Prostate gland (tissue), 2 donors: ENCODE measurements around the gene P2RY6. TPM values are rescaled to one million over a fixed set of nuclear protein-coding genes. Genes with fewer than 3 reads are reported as not detected.

Experiments used
- DNase-seq: peaks from one replicate; pipeline ENCODE4 v3.0.0-alpha.2; 2019; ENCODE audit warnings: low spot score
- H3K27ac ChIP-seq, 2 donors: fragments of 200-600 bp; sonication (generic); 2 replicates each; pipeline ENCODE4 v1.5.1; 2017 to 2019
- H3K27me3 ChIP-seq: fragments of 200-600 bp; sonication (generic); replicated peaks from 2 replicates; pipeline ENCODE4 v1.5.1; 2019; ENCODE audit not compliant: insufficient read depth
- H3K36me3 ChIP-seq, 2 donors: fragments of 200-600 bp; sonication (generic); 1 replicate in 1 of 2; 2 replicates in 1 of 2; pipeline versions ENCODE4 v1.5.1 to v1.8.1; 2017 to 2019
- H3K4me1 ChIP-seq: fragments of 200-600 bp; sonication (generic); replicated peaks from 2 replicates; pipeline ENCODE4 v1.5.1; 2019
- H3K4me3 ChIP-seq, 2 donors: fragments of 200-600 bp; sonication (generic); 2 replicates each; pipeline ENCODE4 v1.5.1; 2017 to 2019
- H3K9me3 ChIP-seq: fragments of 200-600 bp; sonication (generic); 2 replicates; pipeline ENCODE4 v1.5.1; 2017
- POLR2A ChIP-seq: fragments of 450-650 bp; IDR thresholded peaks from one replicate; pipeline ENCODE4 v1.6.1; 2016; ENCODE audit warnings: antibody characterized with exemption, mild to moderate bottlenecking
- POLR2AphosphoS5 ChIP-seq: sonication (generic); formaldehyde crosslinking; IDR thresholded peaks from one replicate; pipeline ENCODE4 v1.6.1; 2017; ENCODE audit warnings: antibody characterized with exemption
- whole genome bisulfite sequencing: methylation state at CpG from one replicate; pipeline ENCODE4 v1.1.5; 2018; 5-methylcytosine and 5-hydroxymethylcytosine counted together
- intact Hi-C: fragments of 100-400 bp; cut with DNase I; formaldehyde crosslinking; loops from one replicate; pipeline ENCODE4 v1.14.2; 2022
- total RNA-seq, 2 donors: library from RNA; depleted of rRNA; stranded (reverse); fragments of >200 nt; gene quantifications; one replicate each; pipeline ENCODE4 v1.1.0, GENCODE V29; 2016
- TF ChIP-seq, protein P1 (sequence below), 4 experiments: fragments of 200-600 bp in 2 of 4; fragments of 450-650 bp in 2 of 4; sonication (generic) in 2 of 4; IDR thresholded peaks; 1 replicate in 3 of 4; 2 replicates in 1 of 4; pipeline ENCODE4 v1.5.1; 2016 to 2019; ENCODE audit warnings: antibody characterized with exemption in 4 of 4, mild to moderate bottlenecking in 2 of 4, moderate library complexity in 2 of 4

Gene P2RY6
- total RNA-seq, 2 donors from 2014 or later, result 0.64 to 3.5 TPM

DNA sequence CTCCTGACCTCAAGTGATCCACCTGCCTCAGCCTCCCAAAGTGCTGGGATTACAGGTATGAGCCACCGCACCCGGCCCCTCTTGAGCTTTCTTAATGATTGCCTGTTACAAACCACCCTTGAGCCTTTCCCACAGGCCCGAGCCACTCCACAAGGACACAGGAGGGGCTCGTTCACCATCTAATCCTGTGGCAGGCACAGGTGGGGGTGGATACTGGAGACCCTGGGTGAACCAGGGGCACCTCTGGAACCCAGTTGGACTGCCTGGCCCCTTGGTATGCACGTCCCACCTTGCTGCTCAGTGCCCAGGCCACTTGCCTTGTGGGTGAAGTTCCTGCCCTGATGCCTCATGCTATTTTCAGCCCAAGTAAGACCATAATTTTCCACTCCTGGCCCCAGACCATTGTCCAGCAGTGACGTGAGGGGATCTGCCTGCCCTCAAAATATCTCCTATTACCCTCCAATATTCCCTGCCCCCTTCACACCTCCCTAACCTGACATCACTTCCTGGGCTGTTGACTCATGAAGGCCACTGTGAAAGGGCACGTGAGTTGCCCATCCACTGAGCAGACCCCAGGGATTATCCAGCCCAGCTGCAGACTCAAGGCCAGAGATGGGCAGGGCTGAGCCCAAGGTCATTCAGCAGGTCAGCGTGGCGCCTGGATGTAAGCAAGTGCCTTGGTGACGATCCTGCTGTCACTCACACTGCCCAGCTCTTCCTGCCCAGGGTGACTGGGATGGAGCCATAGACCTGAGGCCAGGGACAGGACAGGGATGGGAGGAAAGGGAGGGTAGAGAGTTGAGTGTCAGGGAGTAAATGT, 34.5 kb upstream of the P2RY6 start:
- 84% methylated on average over 10 of the region's 10 CpGs for WGBS
- intact Hi-C loops, result no loop called here

DNA sequence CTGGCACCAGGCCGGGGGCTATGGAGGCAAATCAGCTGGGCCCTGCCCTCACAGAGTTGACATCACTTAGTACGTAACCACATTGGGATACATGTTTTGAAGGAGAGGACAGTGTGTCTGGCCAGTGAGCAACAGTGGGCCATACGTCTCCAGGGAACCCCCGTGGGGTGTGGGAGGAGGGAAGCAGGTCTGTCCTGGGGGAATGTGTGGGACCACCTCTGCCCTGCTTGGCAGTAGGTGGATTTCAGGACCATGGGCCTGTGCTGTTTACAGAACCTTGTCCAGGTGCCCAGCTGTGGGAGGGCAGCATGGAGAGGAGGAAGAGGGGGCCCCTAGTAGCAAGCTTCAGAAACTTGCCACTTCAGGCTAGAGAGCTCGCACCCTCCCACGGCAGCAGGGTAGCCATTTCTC, 33.0 kb upstream of the P2RY6 start:
- intact Hi-C loops, result no loop called here
- Histone ChIP-seq H3K4me1 (no peaks in the 10 kb centered on the region), H3K27ac (no peak overlapping the region), H3K36me3 (no peaks in the 10 kb centered on the region), H3K9me3 (no peaks in the 10 kb centered on the region), H3K4me3 (no peak overlapping the region), H3K27me3 (no peaks in the 10 kb centered on the region)
- no peak for DNase-seq
- no peak for TF ChIP-seq POLR2AphosphoS5
- TF ChIP-seq POLR2A, result no peak
- TF ChIP-seq, protein P1, sequence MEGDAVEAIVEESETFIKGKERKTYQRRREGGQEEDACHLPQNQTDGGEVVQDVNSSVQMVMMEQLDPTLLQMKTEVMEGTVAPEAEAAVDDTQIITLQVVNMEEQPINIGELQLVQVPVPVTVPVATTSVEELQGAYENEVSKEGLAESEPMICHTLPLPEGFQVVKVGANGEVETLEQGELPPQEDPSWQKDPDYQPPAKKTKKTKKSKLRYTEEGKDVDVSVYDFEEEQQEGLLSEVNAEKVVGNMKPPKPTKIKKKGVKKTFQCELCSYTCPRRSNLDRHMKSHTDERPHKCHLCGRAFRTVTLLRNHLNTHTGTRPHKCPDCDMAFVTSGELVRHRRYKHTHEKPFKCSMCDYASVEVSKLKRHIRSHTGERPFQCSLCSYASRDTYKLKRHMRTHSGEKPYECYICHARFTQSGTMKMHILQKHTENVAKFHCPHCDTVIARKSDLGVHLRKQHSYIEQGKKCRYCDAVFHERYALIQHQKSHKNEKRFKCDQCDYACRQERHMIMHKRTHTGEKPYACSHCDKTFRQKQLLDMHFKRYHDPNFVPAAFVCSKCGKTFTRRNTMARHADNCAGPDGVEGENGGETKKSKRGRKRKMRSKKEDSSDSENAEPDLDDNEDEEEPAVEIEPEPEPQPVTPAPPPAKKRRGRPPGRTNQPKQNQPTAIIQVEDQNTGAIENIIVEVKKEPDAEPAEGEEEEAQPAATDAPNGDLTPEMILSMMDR (IDR thresholded peaks at IDR 0.05), result no peak
- WGBS, result 95% methylated on average over 6 of the region's 6 CpGs

More for the DNA sequence above, 34.5 kb upstream of the P2RY6 start:
- no peaks in the 10 kb centered on the region for H3K27me3 ChIP-seq
- no peak for DNase-seq
- H3K4me3 ChIP-seq, result no peak overlapping the region
- no peaks in the 10 kb centered on the region for H3K4me1 ChIP-seq
- no peak overlapping the region for H3K27ac ChIP-seq
- TF ChIP-seq, protein P1 (IDR thresholded peaks at IDR 0.05), result no peak
- TF ChIP-seq POLR2AphosphoS5 (no peak), POLR2A (no peak)
- no peaks in the 10 kb centered on the region for H3K9me3 ChIP-seq
- no peaks in the 10 kb centered on the region for H3K36me3 ChIP-seq

DNA sequence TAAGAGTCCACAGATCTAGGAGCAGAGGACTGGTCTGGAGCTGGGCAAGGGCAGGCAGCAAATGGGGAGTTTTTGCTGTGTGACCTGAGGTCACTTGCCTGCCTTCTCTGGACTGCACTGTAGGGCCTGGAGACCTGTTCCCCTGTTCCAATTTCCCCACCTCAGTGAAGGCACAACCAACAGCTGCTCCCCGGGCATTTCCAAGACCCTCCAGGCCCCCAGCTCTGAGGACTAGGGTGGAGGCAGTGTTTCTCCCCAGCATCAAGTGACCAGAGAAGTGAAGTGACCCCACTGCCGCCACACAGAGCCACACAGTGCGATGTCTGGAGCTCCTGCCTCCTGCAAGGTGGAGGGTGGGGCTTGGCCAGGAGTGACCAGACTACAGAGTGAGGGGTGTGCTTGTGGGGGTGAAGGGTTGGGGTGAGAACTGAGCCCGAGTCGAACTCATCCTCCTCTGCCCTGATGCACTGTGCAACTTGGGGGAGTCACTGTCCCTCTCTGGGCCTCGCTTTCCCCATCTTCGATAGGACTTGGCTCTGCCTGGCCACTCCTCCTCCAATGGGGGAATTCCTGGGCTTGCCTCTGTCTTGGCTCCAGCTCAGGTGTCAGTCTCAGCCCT, 32.5 kb upstream of the P2RY6 start:
- Histone ChIP-seq H3K4me1 (no peaks in the 10 kb centered on the region), H3K36me3 (no peaks in the 10 kb centered on the region), H3K27me3 (no peaks in the 10 kb centered on the region), H3K9me3 (no peaks in the 10 kb centered on the region), H3K4me3 (no peak overlapping the region), H3K27ac (no peak overlapping the region)
- intact Hi-C loops, result loop anchor here (5.0 kb wide), 2 partner anchors 52 to 407 kb away; no protein-coding TSS in a partner anchor
- TF ChIP-seq POLR2AphosphoS5 (no peak), POLR2A (no peak)
- TF ChIP-seq, protein P1 (IDR thresholded peaks at IDR 0.05), result no peak
- DNase-seq, result no peak
- 88% methylated on average over 7 of the region's 7 CpGs for WGBS

DNA sequence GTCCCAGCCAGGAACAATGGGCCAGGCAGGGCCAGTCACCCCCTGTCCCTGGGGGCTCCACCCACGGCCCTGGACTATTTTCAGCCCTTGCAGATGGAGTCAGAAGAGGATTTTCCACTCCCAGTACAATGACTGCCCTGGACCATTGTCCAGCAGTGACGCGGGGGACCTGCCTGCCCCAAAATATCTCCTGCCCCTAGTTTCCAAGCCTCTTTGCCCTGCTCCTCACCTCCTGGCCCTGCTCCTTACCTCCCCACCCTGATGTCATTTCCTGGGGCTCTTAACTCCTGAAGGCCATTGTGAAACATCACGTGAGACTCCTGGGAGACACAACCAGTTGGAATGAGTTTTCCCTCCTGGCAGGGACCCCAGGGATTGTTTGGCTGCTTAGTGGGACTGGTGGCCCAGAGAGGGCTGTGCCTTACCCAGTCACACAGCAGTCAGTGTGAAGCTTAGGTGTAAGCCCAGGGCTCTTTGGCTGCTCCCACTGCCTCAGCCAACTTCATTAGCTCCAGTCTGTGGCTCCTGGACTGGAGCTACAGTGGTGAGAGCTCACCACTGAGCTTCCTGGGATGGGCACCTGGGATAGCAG, 31.9 kb upstream of the P2RY6 start:
- intact Hi-C loops, result loop anchor here (5.0 kb wide), 2 partner anchors 53 to 408 kb away; no protein-coding TSS in a partner anchor
- H3K4me1 ChIP-seq, result no peaks in the 10 kb centered on the region
- no peaks in the 10 kb centered on the region for H3K27me3 ChIP-seq
- no peak overlapping the region for H3K27ac ChIP-seq
- no peak for DNase-seq
- TF ChIP-seq, protein P1 (IDR thresholded peaks at IDR 0.05), result no peak
- TF ChIP-seq POLR2A (no peak), POLR2AphosphoS5 (no peak)
- H3K36me3 ChIP-seq, result no peaks in the 10 kb centered on the region
- no peaks in the 10 kb centered on the region for H3K9me3 ChIP-seq
- H3K4me3 ChIP-seq, result no peak overlapping the region
- WGBS, result 25% methylated on average over 4 of the region's 4 CpGs
